ENCODE measurements around the gene FAM187B. TPM values are rescaled to one million over a fixed set of nuclear protein-coding genes. Genes with fewer than 3 reads are reported as not detected.
A peak's percentile ranks its signal among the peaks of the same experiment; 100 is the strongest.

The FAM187B gene
- total and polyA plus RNA-seq, 2 of the 4 experiments (the other 2 are of a cell fraction), result not detected

- Histone ChIP-seq H3K23ac (ENCODE audit: low read depth, low read length) (no peak overlapping the region), H3K4me1 (ENCODE audit: control insufficient read depth, insufficient read depth, low read length) (peaks cover 7% of the 10 kb centered on the region), H4K8ac (ENCODE audit: low read depth in 2 of 2, low read length in 2 of 2) (peak overlapping the region in 1 of 2 experiments; percentile 74; a peak in 2 of 4 replicates), H2BK20ac (ENCODE audit: low read depth, low read length) (no peak overlapping the region), H3K27me3 (ENCODE audit: control insufficient read depth, insufficient read depth, low read length) (no peaks in the 10 kb centered on the region), H2AK9ac (replicated peaks; ENCODE audit: low read depth, low read length, poor library complexity) (peak overlapping the region; percentile 92), H3K4me3 (ENCODE audit: insufficient read depth, low read depth, low read length) (peak overlapping the region; percentile 73), H3K9me1 (ENCODE audit: insufficient read depth, low read length) (peaks cover 1% of the 10 kb centered on the region; the same call in 1 of the 2 replicates), H4K20me1 (ENCODE audit: insufficient read depth, low read length) (no peaks in the 10 kb centered on the region), H4K91ac (ENCODE audit: insufficient read depth, low read depth, low read length) (no peak overlapping the region; the same call in 1 of the 2 replicates), H2BK5ac (ENCODE audit: low read depth, low read length, poor library complexity, severe bottlenecking) (peak overlapping the region; percentile 92), H3K9ac (ENCODE audit: low read depth, low read length) (peak overlapping the region; percentile 84), H2BK120ac (ENCODE audit: low read depth, low read length) (no peak overlapping the region), H4K5ac (ENCODE audit: low read depth, low read length) (peak overlapping the region; percentile 85), H3K18ac (ENCODE audit: low read depth, low read length) (no peak overlapping the region; the same call in 1 of the 2 replicates), H3K56ac (ENCODE audit: extremely low read depth, insufficient read depth, low read length) (no peak overlapping the region), H3K4me2 (ENCODE audit: low read depth, low read length) (peak overlapping the region; percentile 50), H2AFZ (replicated peaks; ENCODE audit: low read length, poor library complexity) (peak overlapping the region; percentile 98), H3K79me1 (ENCODE audit: low read depth in 1 of 2, low read length in 2 of 2) (peaks cover 14 to 45% of the 10 kb centered on the region in 2 experiments), H3K4ac (ENCODE audit: low read depth, low read length) (peak overlapping the region; percentile 40), H3K9me3 (ENCODE audit: control insufficient read depth, insufficient read depth, low read length) (no peaks in the 10 kb centered on the region), H2AK5ac (ENCODE audit: low read depth, low read length) (no peak overlapping the region; the same call in 1 of the 2 replicates), H3K14ac (replicated peaks; ENCODE audit: low read depth, low read length) (no peak overlapping the region), H3K36me3 (ENCODE audit: control insufficient read depth, insufficient read depth, low read length) (peaks cover 36% of the 10 kb centered on the region), H2BK15ac (ENCODE audit: low read depth, low read length) (no peak overlapping the region), H3K27ac (ENCODE audit: insufficient read depth, low read length) (peak overlapping the region; percentile 78)
- DNase-seq, result peak; percentile 75
- 20% methylated on average over 5 of the region's 66 CpGs; no CpG with 5 or more reads in 1 of the 2 experiments for WGBS, 2 experiments (ENCODE audit: extremely low coverage in 2 of 2, insufficient read length in 1 of 2)
- in situ Hi-C loops (cut with MboI; ENCODE audit: low sequenced_read_pairs) (no loop called here), intact Hi-C loops (cut with micrococcal nuclease) (loop anchor here (1.0 to 5.0 kb wide), 3 partner anchors 127 to 226 kb away; partner anchors contain the start of gene FXYD7), dilution Hi-C loops (cut with HindIII; ENCODE audit: low sequenced_read_pairs, unreplicated experiment) (no loop called here)
- ATAC-seq (ENCODE audit: low read depth), result peak; percentile 62
- no TSS peak for BruUV-seq (replicated peaks)
- POLR2A ChIA-PET (ENCODE audit: unreplicated experiment), result no interaction called here
- CTCF ChIA-PET, result interaction anchor here (1.3 kb wide), 1 partner anchor 116 kb away, joined by 3 read pairs; no protein-coding TSS in a partner anchor
- TF ChIP-seq RAD21 (IDR thresholded peaks at IDR 0.05; ENCODE audit: low read length) (peak; percentile 48), MAFK (IDR thresholded peaks at IDR 0.05; ENCODE audit: low read depth, low read length) (no peak), SMC3 (IDR thresholded peaks at IDR 0.05; ENCODE audit: low read depth, low read length) (peak; percentile 28; the same call in 1 of the 2 replicates), RCOR1 (IDR thresholded peaks at IDR 0.05; ENCODE audit: insufficient replicate concordance, low read length) (no peak), USF2 (IDR thresholded peaks at IDR 0.05; ENCODE audit: low read depth, low read length) (0 out of 2 replicates have a peak, but pooled peaks have one; percentile 12), FOS (IDR thresholded peaks at IDR 0.05; ENCODE audit: low read depth, low read length) (no peak), CHD1 (IDR thresholded peaks at IDR 0.05; ENCODE audit: low read depth, low read length) (no peak), NFE2L2 (IDR thresholded peaks at IDR 0.05; ENCODE audit: low read depth, low read length) (no peak), MXI1 (IDR thresholded peaks at IDR 0.05; ENCODE audit: borderline replicate concordance, low read depth, low read length) (no peak), RFX5 (IDR thresholded peaks at IDR 0.05; ENCODE audit: low read depth, low read length) (no peak), BHLHE40 (IDR thresholded peaks at IDR 0.05; ENCODE audit: low read depth, low read length) (no peak), ELK1 (IDR thresholded peaks at IDR 0.05; ENCODE audit: borderline replicate concordance, low read depth, low read length) (no peak), POLR2A (IDR thresholded peaks at IDR 0.05; ENCODE audit: low read depth, low read length) (no peak), MAZ (IDR thresholded peaks at IDR 0.05; ENCODE audit: borderline replicate concordance, low read depth, low read length) (no peak), CEBPB (IDR thresholded peaks at IDR 0.05; ENCODE audit: low read depth, low read length) (no peak)
These were observed 41.0 kb upstream of the FAM187B start for GRCh38 chr19:35269438-35270117.
